ENCODE measurements around the gene GALR3.

- TF ChIP-seq REST (IDR thresholded peaks at IDR 0.05) (no peak), RXRA (IDR thresholded peaks at IDR 0.05) (no peak), CTCF (IDR thresholded peaks at IDR 0.05; ENCODE audit: low read depth, low read length, missing input control) (no peak), GABPA (IDR thresholded peaks at IDR 0.05 in 1 of 2, conservative IDR thresholded peaks at IDR 0.05 in 1 of 2) (no peak), TAF1 (conservative IDR thresholded peaks at IDR 0.05) (no peak), JUND (IDR thresholded peaks at IDR 0.05) (no peak), MAX (IDR thresholded peaks at IDR 0.05) (no peak), RAD21 (IDR thresholded peaks at IDR 0.05) (no peak), ZBTB33 (IDR thresholded peaks at IDR 0.05) (no peak), EGR1 (IDR thresholded peaks at IDR 0.05; ENCODE audit: low read depth in 2 of 2) (no peak), ATF3 (IDR thresholded peaks at IDR 0.05) (no peak)
These were observed 13.4 kb upstream of the GALR3 start for GRCh38 chr22:37809672-37810333.
